HUES48 (cell line): ENCODE measurements around the gene TYW1.
"Not testable (repeated sequence)": the region's sequence is repeated elsewhere in the genome, so short reads cannot be mapped to it uniquely, and the experiment has no call there.

ENCODE experiments used
- H3K27ac ChIP-seq: one replicate; pipeline ENCODE4 v1.7.0; 2013; ENCODE audit warnings: low read depth, low read length, inconsistent platforms
- H3K27me3 ChIP-seq: 2 replicates; pipeline ENCODE4 v1.6.1; 2013; ENCODE audit warnings: mild to moderate bottlenecking, low read length; ENCODE audit not compliant: control insufficient read depth, insufficient read depth
- H3K36me3 ChIP-seq: 2 replicates; pipeline ENCODE4 v1.6.1; 2013; ENCODE audit warnings: low read length; ENCODE audit not compliant: control insufficient read depth, insufficient read depth
- H3K4me1 ChIP-seq: 2 replicates; pipeline ENCODE4 v1.6.1; 2013; ENCODE audit warnings: mild to moderate bottlenecking, low read length; ENCODE audit not compliant: control insufficient read depth, insufficient read depth
- H3K4me3 ChIP-seq: 2 replicates; pipeline ENCODE4 v1.5.1; 2013; ENCODE audit warnings: mild to moderate bottlenecking, low read depth, low read length
- H3K9ac ChIP-seq: 2 replicates; pipeline ENCODE4 v1.6.1; 2013; ENCODE audit warnings: mild to moderate bottlenecking, low read depth, low read length, moderate library complexity
- H3K9me3 ChIP-seq: 2 replicates; pipeline ENCODE4 v1.6.1; 2013; ENCODE audit warnings: low read length; ENCODE audit not compliant: control insufficient read depth, insufficient read depth

Gene TYW1

GRCh38 chr7:67192889-67193613 lies 196.4 kb downstream of the TYW1 start:
- H3K4me1 ChIP-seq, result peaks cover 25% of the 10 kb centered on the region
- not testable (repeated sequence) for H3K36me3 ChIP-seq, H3K9me3 ChIP-seq, H3K27ac ChIP-seq, H3K27me3 ChIP-seq, H3K4me3 ChIP-seq, H3K9ac ChIP-seq

- not testable (repeated sequence) for H3K9me3 ChIP-seq, H3K4me1 ChIP-seq, H3K36me3 ChIP-seq, H3K27me3 ChIP-seq, H3K9ac ChIP-seq, H3K27ac ChIP-seq, H3K4me3 ChIP-seq
Measured at GRCh38 chr7:67196176-67196575, 199.5 kb downstream of the TYW1 start.

- H3K27me3 ChIP-seq, H3K9ac ChIP-seq, H3K36me3 ChIP-seq: not testable (repeated sequence)
Measured at GRCh38 chr7:67198865-67199526, 202.4 kb downstream of the TYW1 start.

GRCh38 chr7:67205772-67206171 lies 209.1 kb downstream of the TYW1 start:
- H3K27ac ChIP-seq, result not testable (repeated sequence)

More at GRCh38 chr7:67198865-67199526, 202.4 kb downstream of the TYW1 start:
- H3K27ac ChIP-seq, H3K9me3 ChIP-seq, H3K4me1 ChIP-seq, H3K4me3 ChIP-seq: not testable (repeated sequence)

GRCh38 chr7:67206452-67206851 lies 209.8 kb downstream of the TYW1 start:
- Histone ChIP-seq H3K36me3 (no peaks in the 10 kb centered on the region), H3K4me1 (no peaks in the 10 kb centered on the region), H3K27ac (no peak overlapping the region), H3K9ac (no peak overlapping the region), H3K9me3 (no peaks in the 10 kb centered on the region), H3K27me3 (no peaks in the 10 kb centered on the region), H3K4me3 (no peak overlapping the region)

More at GRCh38 chr7:67205772-67206171, 209.1 kb downstream of the TYW1 start:
- H3K4me1 ChIP-seq, H3K27me3 ChIP-seq, H3K9me3 ChIP-seq, H3K9ac ChIP-seq, H3K4me3 ChIP-seq, H3K36me3 ChIP-seq: not testable (repeated sequence)

GRCh38 chr7:67208656-67209055 lies 212.0 kb downstream of the TYW1 start:
- H3K9ac ChIP-seq, H3K27me3 ChIP-seq, H3K9me3 ChIP-seq, H3K4me1 ChIP-seq, H3K27ac ChIP-seq, H3K4me3 ChIP-seq, H3K36me3 ChIP-seq: not testable (repeated sequence)

- no peaks in the 10 kb centered on the region for H3K9me3 ChIP-seq
- no peaks in the 10 kb centered on the region for H3K27me3 ChIP-seq
- no peak overlapping the region for H3K27ac ChIP-seq
- no peak overlapping the region for H3K4me3 ChIP-seq
- no peaks in the 10 kb centered on the region for H3K36me3 ChIP-seq
- H3K4me1 ChIP-seq, result no peaks in the 10 kb centered on the region
- no peak overlapping the region for H3K9ac ChIP-seq
Measured at GRCh38 chr7:67209256-67209655, 212.6 kb downstream of the TYW1 start.

GRCh38 chr7:67210567-67210966 lies 213.9 kb downstream of the TYW1 start:
- H3K9me3 ChIP-seq, result no peaks in the 10 kb centered on the region
- no peak overlapping the region for H3K4me3 ChIP-seq
- no peaks in the 10 kb centered on the region for H3K27me3 ChIP-seq
- no peak overlapping the region for H3K9ac ChIP-seq
- no peaks in the 10 kb centered on the region for H3K36me3 ChIP-seq
- no peak overlapping the region for H3K27ac ChIP-seq
- H3K4me1 ChIP-seq, result no peaks in the 10 kb centered on the region

GRCh38 chr7:67211650-67212330 lies 215.2 kb downstream of the TYW1 start:
- H3K27ac ChIP-seq, H3K36me3 ChIP-seq, H3K4me3 ChIP-seq, H3K9ac ChIP-seq, H3K4me1 ChIP-seq, H3K9me3 ChIP-seq, H3K27me3 ChIP-seq: not testable (repeated sequence)

- not testable (repeated sequence) for H3K9ac ChIP-seq, H3K27me3 ChIP-seq, H3K36me3 ChIP-seq, H3K27ac ChIP-seq, H3K9me3 ChIP-seq, H3K4me1 ChIP-seq, H3K4me3 ChIP-seq
Measured at GRCh38 chr7:67213038-67213437, 216.4 kb downstream of the TYW1 start.

- H3K27ac ChIP-seq, result not testable (repeated sequence)
Measured at GRCh38 chr7:67223551-67223950, 226.9 kb downstream of the TYW1 start.

More at GRCh38 chr7:67223551-67223950, 226.9 kb downstream of the TYW1 start:
- H3K36me3 ChIP-seq, H3K27me3 ChIP-seq, H3K9me3 ChIP-seq, H3K4me3 ChIP-seq, H3K4me1 ChIP-seq, H3K9ac ChIP-seq: not testable (repeated sequence)
